HepG2 (cell line): Measurements from ENCODE around the gene ARMH3. TPM values are rescaled to one million over a fixed set of nuclear protein-coding genes. Genes with fewer than 3 reads are reported as not detected.

Experiments used
- ATAC-seq: fragments of 200-7000 bp; cut with Tn5 transposase; 3 replicates; pipeline ENCODE4 v1.9.1; 2020; ENCODE audit warnings: mild to moderate bottlenecking, moderate library complexity
- BruUV-seq: library from RNA; stranded (reverse); fragments of 400-500 nt; replicated peaks from 2 replicates; lab custom pipeline; 2021; lab: Mats Ljungman, UMichigan
- CTCF ChIA-PET: fragments of 300-600 bp; formaldehyde crosslinking; extraction: SDS; loops from one replicate; lab custom pipeline; 2021; ENCODE audit warnings: low total read pairs, inconsistent platforms, low intra/inter-chr PET ratio; lab: Yijun Ruan, JAX
- POLR2A ChIA-PET: fragments of 350-600 bp; sonication (Branson Sonifier 250); formaldehyde crosslinking; loops from one replicate; lab custom pipeline; 2020; ENCODE audit warnings: antibody characterized with exemption, inconsistent platforms; lab: Yijun Ruan, JAX
- DNase-seq: peaks from one replicate; pipeline ENCODE4 v3.0.0-alpha.2; 2015; ENCODE audit warnings: low spot score
- FAIRE-seq: peaks from 3 replicates; lab custom pipeline; 2011; peaks lifted over from hg19 to GRCh38; lab: Jason Lieb, UNC
- H2AFZ ChIP-seq: one replicate; pipeline ENCODE4 v1.6.1; 2011; ENCODE audit warnings: low read length, inconsistent platforms
- H3K27ac ChIP-seq: fragments of 300-600 bp; 3 replicates; pipeline ENCODE4 v1.8.0; 2011; ENCODE audit warnings: mixed run types, mild to moderate bottlenecking, mixed read lengths, low read length, inconsistent platforms; ENCODE audit not compliant: insufficient read depth; ENCODE audit errors: extremely low read length
- H3K27me3 ChIP-seq, 2 experiments: fragments of 200-600 bp in 1 of 2; 2 replicates in 1 of 2; 3 replicates in 1 of 2; pipeline versions ENCODE4 v1.6.0 to v1.8.0; 2011; ENCODE audit warnings: low read length in 2 of 2, mild to moderate bottlenecking in 2 of 2, moderate library complexity in 2 of 2, inconsistent platforms in 1 of 2; ENCODE audit not compliant: insufficient read depth in 2 of 2, control insufficient read depth in 1 of 2
- H3K36me3 ChIP-seq, 2 experiments: fragments of 200-600 bp in 1 of 2; replicated peaks in 1 of 2; 2 replicates in 1 of 2; 3 replicates in 1 of 2; pipeline versions ENCODE4 v1.5.1 to v1.8.0; 2011; ENCODE audit warnings: low read length in 2 of 2, inconsistent platforms in 1 of 2; ENCODE audit not compliant: insufficient read depth in 2 of 2, control insufficient read depth in 1 of 2
- H3K4me1 ChIP-seq: 2 replicates; pipeline ENCODE4 v1.5.1; 2012; ENCODE audit warnings: low read length, inconsistent platforms; ENCODE audit not compliant: insufficient read depth
- H3K4me2 ChIP-seq: 2 replicates; pipeline ENCODE4 v1.6.0; 2011; ENCODE audit warnings: low read depth, low read length, inconsistent platforms
- H3K4me3 ChIP-seq, 3 experiments: fragments of 200-600 bp in 1 of 3; sonication (generic), shearing (Covaris generic) in 1 of 3; replicated peaks in 1 of 3; 2 replicates each; pipeline ENCODE4 v1.5.1; 2011 to 2016; ENCODE audit warnings: low read length in 3 of 3, inconsistent platforms in 2 of 3, low read depth in 2 of 3, mild to moderate bottlenecking in 2 of 3, control low read depth in 1 of 3, mixed read lengths in 1 of 3; ENCODE audit not compliant: insufficient read depth in 1 of 3
- H3K79me2 ChIP-seq: one replicate; pipeline ENCODE4 v1.6.1; 2011; ENCODE audit warnings: low read length, inconsistent platforms; ENCODE audit not compliant: insufficient read depth
- H3K9ac ChIP-seq: 2 replicates; pipeline ENCODE4 v1.6.0; 2011; ENCODE audit warnings: mild to moderate bottlenecking, low read depth, low read length, inconsistent platforms; ENCODE audit not compliant: insufficient read depth
- H3K9me3 ChIP-seq: 2 replicates; pipeline ENCODE4 v1.5.1; 2012; ENCODE audit warnings: mild to moderate bottlenecking, low read length
- H4K20me1 ChIP-seq: 2 replicates; pipeline ENCODE4 v1.6.0; 2011; ENCODE audit warnings: inconsistent platforms, mild to moderate bottlenecking, low read length, moderate library complexity; ENCODE audit not compliant: insufficient read depth
- ARHGAP35 ChIP-seq: sonication (generic); formaldehyde crosslinking; IDR thresholded peaks from 2 replicates; pipeline ENCODE4 v1.9.0; 2022; ENCODE audit warnings: mild to moderate bottlenecking, inconsistent platforms, moderate library complexity, missing genetic modification reagents, borderline replicate concordance
- DNMT3B ChIP-seq: conservative IDR thresholded peaks from 2 replicates; pipeline ENCODE4 v1.6.1; 2016; ENCODE audit warnings: missing biosample characterization, control low read depth
- ELF4 ChIP-seq: sonication (generic); formaldehyde crosslinking; IDR thresholded peaks from 2 replicates; pipeline ENCODE4 v1.5.0; 2020; ENCODE audit warnings: missing genetic modification reagents, mild to moderate bottlenecking, moderate library complexity, borderline replicate concordance
- ETV5 ChIP-seq: IDR thresholded peaks from 2 replicates; pipeline ENCODE4 v1.6.1; 2018; ENCODE audit warnings: missing biosample characterization, missing genetic modification reagents, inconsistent platforms, borderline replicate concordance
- IKZF1 ChIP-seq: fragments of 450-650 bp; IDR thresholded peaks from 2 replicates; pipeline ENCODE4 v1.7.1; 2016
- ISL2 ChIP-seq: sonication (generic); formaldehyde crosslinking; IDR thresholded peaks from 2 replicates; pipeline ENCODE4 v1.5.0; 2020; ENCODE audit warnings: missing genetic modification reagents
- MED8 ChIP-seq: sonication (generic); formaldehyde crosslinking; IDR thresholded peaks from 2 replicates; pipeline ENCODE4 v1.8.1; 2023; ENCODE audit warnings: mild to moderate bottlenecking, missing genetic modification reagents; ENCODE audit not compliant: insufficient replicate concordance
- MIXL1 ChIP-seq: IDR thresholded peaks from 2 replicates; pipeline ENCODE4 v1.6.1; 2016
- RAD21 ChIP-seq: fragments of 450-650 bp; formaldehyde crosslinking; IDR thresholded peaks from 2 replicates; pipeline ENCODE4 v1.5.0; 2020; ENCODE audit warnings: mild to moderate bottlenecking
- REL ChIP-seq: sonication (generic); formaldehyde crosslinking; conservative IDR thresholded peaks from 2 replicates; pipeline ENCODE4 v1.8.0; 2022; ENCODE audit warnings: mild to moderate bottlenecking, missing genetic modification reagents, moderate library complexity
- TOE1 ChIP-seq: sonication (generic); formaldehyde crosslinking; IDR thresholded peaks from 2 replicates; pipeline ENCODE4 v1.4.0; 2020; ENCODE audit warnings: mild to moderate bottlenecking, missing genetic modification reagents
- ZBTB1 ChIP-seq: sonication (generic); formaldehyde crosslinking; IDR thresholded peaks from 2 replicates; pipeline ENCODE4 v1.4.0; 2020; ENCODE audit warnings: missing genetic modification reagents, borderline replicate concordance
- ZBTB21 ChIP-seq: sonication (generic); formaldehyde crosslinking; IDR thresholded peaks from 2 replicates; pipeline ENCODE4 v1.4.0; 2020; ENCODE audit warnings: missing genetic modification reagents
- ZKSCAN1 ChIP-seq: fragments of 150-350 bp; IDR thresholded peaks from 2 replicates; pipeline ENCODE4 v1.6.1; 2014; ENCODE audit warnings: low read length
- ZNF143 ChIP-seq: sonication (generic); formaldehyde crosslinking; IDR thresholded peaks from 2 replicates; pipeline ENCODE4 v1.4.0; 2020; ENCODE audit warnings: missing genetic modification reagents
- ZNF30 ChIP-seq: sonication (generic); formaldehyde crosslinking; IDR thresholded peaks from 2 replicates; pipeline ENCODE4 v1.5.0; 2020; ENCODE audit warnings: mild to moderate bottlenecking, missing genetic modification reagents
- ZNF382 ChIP-seq: sonication (generic); formaldehyde crosslinking; IDR thresholded peaks from 2 replicates; pipeline ENCODE4 v1.5.0; 2020; ENCODE audit warnings: missing genetic modification reagents, mild to moderate bottlenecking, borderline replicate concordance
- ZNF558 ChIP-seq: sonication (generic); formaldehyde crosslinking; IDR thresholded peaks from 2 replicates; pipeline ENCODE4 v1.9.0; 2022; ENCODE audit warnings: mild to moderate bottlenecking, missing genetic modification reagents, borderline replicate concordance
- WGBS: methylation state at CpG from one replicate; pipeline ENCODE4 v1.1.6; 2017; ENCODE audit warnings: low lambda C conversion rate; 5-methylcytosine and 5-hydroxymethylcytosine counted together
- in situ Hi-C: cut with HindIII; loops from 2 replicates; pipeline ENCODE4 v1.10.0; 2017; ENCODE audit warnings: low pct_unique_long_range_greater_than_20kb; ENCODE audit not compliant: extremely low pct_ligation_motif_present
- intact Hi-C: fragments of 100-400 bp; cut with micrococcal nuclease; formaldehyde crosslinking; loops from one replicate; pipeline ENCODE4 v1.10.0; 2022; ENCODE audit not compliant: unreplicated experiment
- polyA plus RNA-seq, 8 experiments: library from polyadenylated mRNA; depleted of rRNA in 3 of 8; stranded (reverse) in 7 of 8; unstranded in 1 of 8; fragments of >200 nt; fragmentation: Illumina TruSeq in 4 of 8; extraction: Trizol in 4 of 8; gene quantifications; 2 replicates each; pipeline versions ENCODE4 v1.2.1 to v1.2.3, GENCODE V29; 2011 to 2016; ENCODE audit warnings: low read depth in 4 of 8, missing spikeins in 1 of 8, mixed read lengths in 1 of 8; ENCODE audit not compliant: insufficient read depth in 1 of 8
- total RNA-seq, 5 experiments: library from RNA; depleted of rRNA; stranded (reverse); fragments of >200 nt; fragmentation: Illumina TruSeq; extraction: Trizol; gene quantifications; 2 replicates each; pipeline ENCODE4 v1.2.3, GENCODE V29; 2016; ENCODE audit warnings: low read depth in 1 of 5
- TF ChIP-seq, protein P1 (sequence below): IDR thresholded peaks from 2 replicates; pipeline ENCODE4 v1.6.1; 2016; ENCODE audit warnings: missing compliant biosample characterization, missing genetic modification reagents, borderline replicate concordance

Gene ARMH3
- total and polyA plus RNA-seq, 2 of the 13 experiments (the other 11 are each of a cell fraction or from before 2014, with no cell fraction given), result 8.4 to 16.9 TPM

DNA sequence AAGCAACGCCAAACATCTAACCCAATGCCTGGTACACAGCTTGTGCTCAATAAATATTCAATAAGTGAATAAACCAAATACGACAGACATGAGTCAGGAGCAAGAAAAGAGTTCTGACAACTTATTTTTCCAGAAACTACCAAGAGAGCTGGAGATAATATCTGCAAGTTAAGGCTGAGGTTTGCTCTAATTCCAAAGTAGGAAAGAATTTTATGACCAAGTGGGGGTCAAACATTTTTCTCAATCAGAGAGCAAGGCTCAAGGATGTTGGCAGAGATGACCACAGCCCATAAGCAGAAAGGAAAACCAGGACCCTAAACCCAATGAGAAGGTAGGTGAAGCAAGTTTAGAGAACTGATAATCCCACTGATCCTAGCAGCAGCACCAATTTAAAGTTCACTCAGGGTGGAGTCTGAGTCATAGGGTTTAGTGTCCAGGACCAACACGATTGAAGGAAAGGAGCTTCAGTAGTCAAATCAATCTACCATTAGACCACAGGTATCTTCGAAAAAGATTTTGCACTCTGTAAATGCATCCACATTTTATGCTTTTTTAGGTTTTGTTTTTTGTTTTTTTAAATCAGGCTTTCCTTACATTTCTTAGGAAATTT, 163.1 kb downstream of the ARMH3 start:
- ATAC-seq, result no peak
- intact Hi-C loops, result no loop called here
- BruUV-seq, result no TSS peak

More for the DNA sequence above, 163.1 kb downstream of the ARMH3 start:
- Histone ChIP-seq H3K4me1 (peaks cover 17% of the 10 kb centered on the region), H4K20me1 (no peaks in the 10 kb centered on the region; the same call in 1 of the 2 replicates), H3K4me2 (no peak overlapping the region), H3K79me2 (no peaks in the 10 kb centered on the region), H3K27me3 (no peaks in the 10 kb centered on the region), H3K36me3 (peaks cover 5 to 7% of the 10 kb centered on the region in 2 experiments; a peak in 4 of 5 replicates), H3K4me3 (no peak overlapping the region), H2AFZ (no peak overlapping the region), H3K9me3 (no peaks in the 10 kb centered on the region), H3K27ac (no peak overlapping the region), H3K9ac (no peak overlapping the region)
- DNase-seq (no peak), FAIRE-seq (no peak)
- WGBS, result 72% methylated on average over 4 of the region's 4 CpGs
- CTCF ChIA-PET, result interaction anchor here (1.5 kb wide), 1 partner anchor 117 kb away, joined by 3 read pairs; no protein-coding TSS in a partner anchor
- in situ Hi-C loops, result no loop called here
- POLR2A ChIA-PET, result no interaction called here
- TF ChIP-seq RAD21 (no peak), ZNF382 (CRISPR knock-in tag) (no peak), ETV5 (no peak), ISL2 (CRISPR knock-in tag) (no peak), MIXL1 (CRISPR knock-in tag) (no peak), TOE1 (CRISPR knock-in tag) (no peak), ZNF30 (CRISPR knock-in tag) (no peak), ZNF143 (CRISPR knock-in tag) (no peak), DNMT3B (CRISPR knock-in tag) (no peak), ZBTB21 (CRISPR knock-in tag) (no peak), REL (CRISPR knock-in tag) (no peak), ZNF558 (CRISPR knock-in tag) (no peak), ZBTB1 (CRISPR knock-in tag) (no peak), ELF4 (no peak), ARHGAP35 (no peak), ZKSCAN1 (no peak), MED8 (CRISPR knock-in tag) (no peak), IKZF1 (no peak)
- TF ChIP-seq, protein P1, sequence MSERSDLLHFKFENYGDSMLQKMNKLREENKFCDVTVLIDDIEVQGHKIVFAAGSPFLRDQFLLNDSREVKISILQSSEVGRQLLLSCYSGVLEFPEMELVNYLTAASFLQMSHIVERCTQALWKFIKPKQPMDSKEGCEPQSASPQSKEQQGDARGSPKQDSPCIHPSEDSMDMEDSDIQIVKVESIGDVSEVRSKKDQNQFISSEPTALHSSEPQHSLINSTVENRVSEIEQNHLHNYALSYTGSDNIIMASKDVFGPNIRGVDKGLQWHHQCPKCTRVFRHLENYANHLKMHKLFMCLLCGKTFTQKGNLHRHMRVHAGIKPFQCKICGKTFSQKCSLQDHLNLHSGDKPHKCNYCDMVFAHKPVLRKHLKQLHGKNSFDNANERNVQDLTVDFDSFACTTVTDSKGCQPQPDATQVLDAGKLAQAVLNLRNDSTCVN, result no peak
